ENCODE measurements around the gene CDH23. TPM values are rescaled to one million over a fixed set of nuclear protein-coding genes. Genes with fewer than 3 reads are reported as not detected.
A peak's percentile ranks its signal among the peaks of the same experiment; 100 is the strongest.

Gene CDH23
- total RNA-seq, 2 experiments from 2014 or later, result 4.6 to 5.2 TPM

DNA sequence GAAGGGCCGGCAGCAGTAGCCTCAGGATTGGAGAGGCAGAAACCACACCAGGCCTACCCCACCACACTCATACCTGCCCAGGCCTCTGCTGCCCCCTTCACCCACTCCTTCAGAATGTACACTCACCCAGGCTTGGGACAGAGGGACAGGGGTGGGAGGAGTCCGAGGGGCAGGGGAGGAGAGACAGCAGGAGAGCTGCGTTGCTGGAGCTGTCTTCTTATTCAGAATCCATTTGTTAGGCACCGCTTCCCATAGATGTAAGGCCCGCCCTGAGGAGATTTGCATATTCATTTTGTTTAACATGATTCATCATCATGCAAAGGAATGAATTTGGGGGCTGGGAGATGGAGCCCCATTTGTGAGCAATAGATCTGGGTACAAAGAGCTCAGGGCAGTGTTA, 156.7 kb downstream of the CDH23 start:
- no peaks in the 10 kb centered on the region for H3K4me1 ChIP-seq (ENCODE audit: insufficient read depth, low read length)
- TF ChIP-seq, protein P1, sequence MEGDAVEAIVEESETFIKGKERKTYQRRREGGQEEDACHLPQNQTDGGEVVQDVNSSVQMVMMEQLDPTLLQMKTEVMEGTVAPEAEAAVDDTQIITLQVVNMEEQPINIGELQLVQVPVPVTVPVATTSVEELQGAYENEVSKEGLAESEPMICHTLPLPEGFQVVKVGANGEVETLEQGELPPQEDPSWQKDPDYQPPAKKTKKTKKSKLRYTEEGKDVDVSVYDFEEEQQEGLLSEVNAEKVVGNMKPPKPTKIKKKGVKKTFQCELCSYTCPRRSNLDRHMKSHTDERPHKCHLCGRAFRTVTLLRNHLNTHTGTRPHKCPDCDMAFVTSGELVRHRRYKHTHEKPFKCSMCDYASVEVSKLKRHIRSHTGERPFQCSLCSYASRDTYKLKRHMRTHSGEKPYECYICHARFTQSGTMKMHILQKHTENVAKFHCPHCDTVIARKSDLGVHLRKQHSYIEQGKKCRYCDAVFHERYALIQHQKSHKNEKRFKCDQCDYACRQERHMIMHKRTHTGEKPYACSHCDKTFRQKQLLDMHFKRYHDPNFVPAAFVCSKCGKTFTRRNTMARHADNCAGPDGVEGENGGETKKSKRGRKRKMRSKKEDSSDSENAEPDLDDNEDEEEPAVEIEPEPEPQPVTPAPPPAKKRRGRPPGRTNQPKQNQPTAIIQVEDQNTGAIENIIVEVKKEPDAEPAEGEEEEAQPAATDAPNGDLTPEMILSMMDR (IDR thresholded peaks at IDR 0.05), result no peak
- H3K9me3 Mint-ChIP-seq, result no peaks in the 10 kb centered on the region
- intact Hi-C loops (cut with DNase I, micrococcal nuclease), result no loop called here
- no peaks in the 10 kb centered on the region for H3K36me3 Mint-ChIP-seq (ENCODE audit: low read depth)
- no peak overlapping the region for H3K27ac Mint-ChIP-seq
- H3K27ac ChIP-seq (ENCODE audit: low read depth in 1 of 2, low read length in 2 of 2), result no peak overlapping the region
- no peak overlapping the region for H3K4me3 Mint-ChIP-seq
- no peaks in the 10 kb centered on the region for H3K36me3 ChIP-seq (ENCODE audit: insufficient read depth, low read length)
- POLR2A ChIA-PET, result no interaction called here
- CTCF ChIA-PET, result no interaction called here
- no peak overlapping the region for H3K4me3 ChIP-seq (ENCODE audit: low read length)
- H3K27me3 Mint-ChIP-seq, result peaks cover 6% of the 10 kb centered on the region
- H3K9me3 ChIP-seq (ENCODE audit: control insufficient read depth in 1 of 2, insufficient read depth in 1 of 2, low read length in 2 of 2), result no peaks in the 10 kb centered on the region
- no peaks in the 10 kb centered on the region for H3K4me1 Mint-ChIP-seq (ENCODE audit: low read depth)
- H3K27me3 ChIP-seq (ENCODE audit: control insufficient read depth in 1 of 2, insufficient read depth in 2 of 2, low read length in 2 of 2), result peaks cover under 1 to 2% of the 10 kb centered on the region in 2 experiments
- DNase-seq (no peak), ATAC-seq (ENCODE audit: poor library complexity) (no peak)

DNA sequence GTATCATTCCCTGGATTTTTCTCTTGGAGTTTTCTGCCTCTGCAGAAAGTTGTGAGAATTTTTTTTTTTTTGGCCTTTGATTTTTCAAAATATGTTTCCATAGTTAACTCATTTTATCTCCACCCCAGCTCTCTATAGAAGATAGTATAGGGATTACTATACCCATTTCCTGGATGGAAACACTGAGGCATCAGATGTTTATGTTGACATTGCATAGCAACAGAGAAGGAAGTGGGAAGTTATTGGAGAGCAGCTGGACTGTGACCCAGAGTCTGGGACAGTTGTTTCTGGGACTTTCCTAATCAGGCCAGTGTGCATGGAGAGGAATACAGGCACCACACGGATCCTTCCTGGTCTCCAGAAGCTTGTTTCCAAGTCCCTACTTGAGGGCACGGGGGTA, 158.0 kb downstream of the CDH23 start:
- no peaks in the 10 kb centered on the region for H3K9me3 ChIP-seq (ENCODE audit: control insufficient read depth in 1 of 2, insufficient read depth in 1 of 2, low read length in 2 of 2)
- H3K9me3 Mint-ChIP-seq, result no peaks in the 10 kb centered on the region
- ATAC-seq (ENCODE audit: poor library complexity) (no peak), DNase-seq (no peak)
- H3K27ac ChIP-seq (ENCODE audit: low read depth in 1 of 2, low read length in 2 of 2), result no peak overlapping the region
- TF ChIP-seq, protein P1 (IDR thresholded peaks at IDR 0.05), result no peak
- H3K27ac Mint-ChIP-seq, result no peak overlapping the region
- H3K4me3 ChIP-seq (ENCODE audit: low read length), result no peak overlapping the region
- no peaks in the 10 kb centered on the region for H3K36me3 Mint-ChIP-seq (ENCODE audit: low read depth)
- H3K4me1 ChIP-seq (ENCODE audit: insufficient read depth, low read length), result no peaks in the 10 kb centered on the region
- no peak overlapping the region for H3K4me3 Mint-ChIP-seq
- intact Hi-C loops (cut with DNase I, micrococcal nuclease), result no loop called here
- peaks cover 6% of the 10 kb centered on the region for H3K27me3 Mint-ChIP-seq
- no peaks in the 10 kb centered on the region for H3K4me1 Mint-ChIP-seq (ENCODE audit: low read depth)
- H3K36me3 ChIP-seq (ENCODE audit: insufficient read depth, low read length), result no peaks in the 10 kb centered on the region
- ChIA-PET CTCF (no interaction called here), POLR2A (no interaction called here)
- H3K27me3 ChIP-seq (ENCODE audit: control insufficient read depth in 1 of 2, insufficient read depth in 2 of 2, low read length in 2 of 2), result peaks cover 4 to 5% of the 10 kb centered on the region in 2 experiments

DNA sequence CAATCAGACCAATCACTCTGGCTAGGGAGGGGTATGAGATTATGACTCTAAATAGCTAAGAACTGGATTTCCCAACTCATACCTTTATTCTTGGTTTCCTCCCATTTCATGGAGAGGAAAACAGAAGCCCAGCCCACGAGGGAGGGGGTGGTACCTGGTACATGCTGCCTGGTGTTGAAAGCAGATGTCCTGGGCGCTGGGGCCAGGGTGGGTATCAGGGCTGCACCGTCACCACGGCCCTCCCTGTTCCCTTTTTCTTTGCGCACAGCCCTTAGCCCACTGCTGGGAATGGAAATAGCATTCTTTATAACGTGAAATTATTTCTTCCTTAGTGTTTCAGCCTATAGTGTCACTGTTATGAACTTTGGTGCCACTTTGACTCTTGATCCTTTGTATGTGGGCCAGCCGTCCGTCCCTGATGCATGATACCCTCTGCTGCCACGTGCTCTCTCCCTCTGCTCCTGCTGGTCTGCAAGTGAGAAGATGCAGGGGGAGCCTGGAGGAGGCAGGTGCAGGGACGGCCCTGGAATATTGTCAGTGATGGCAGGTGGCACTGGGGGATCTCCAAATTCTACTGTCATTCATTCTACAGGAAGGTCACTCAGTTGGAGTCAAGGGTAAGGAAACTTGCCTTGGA, 158.5 kb downstream of the CDH23 start:
- CTCF ChIA-PET, result interaction anchor here (2.2 kb wide), 1 partner anchor 15 kb away, joined by 5 read pairs; no protein-coding TSS in a partner anchor

More for the DNA sequence above, 158.5 kb downstream of the CDH23 start:
- no peaks in the 10 kb centered on the region for H3K36me3 Mint-ChIP-seq (ENCODE audit: low read depth)
- no peak overlapping the region for H3K4me3 Mint-ChIP-seq
- peaks cover 10% of the 10 kb centered on the region for H3K27me3 Mint-ChIP-seq
- Histone ChIP-seq H3K4me1 (ENCODE audit: insufficient read depth, low read length) (no peaks in the 10 kb centered on the region), H3K9me3 (ENCODE audit: control insufficient read depth in 1 of 2, insufficient read depth in 1 of 2, low read length in 2 of 2) (no peaks in the 10 kb centered on the region), H3K4me3 (ENCODE audit: low read length) (no peak overlapping the region), H3K27me3 (ENCODE audit: control insufficient read depth in 1 of 2, insufficient read depth in 2 of 2, low read length in 2 of 2) (peaks cover 4 to 9% of the 10 kb centered on the region in 2 experiments), H3K36me3 (ENCODE audit: insufficient read depth, low read length) (no peaks in the 10 kb centered on the region), H3K27ac (ENCODE audit: low read depth in 1 of 2, low read length in 2 of 2) (no peak overlapping the region)
- peak in 1 of 14 experiments; percentile 2 for DNase-seq
- intact Hi-C loops (cut with DNase I, micrococcal nuclease), result no loop called here
- no peaks in the 10 kb centered on the region for H3K4me1 Mint-ChIP-seq (ENCODE audit: low read depth)
- POLR2A ChIA-PET, result no interaction called here
- TF ChIP-seq, protein P1 (IDR thresholded peaks at IDR 0.05), result no peak
- H3K27ac Mint-ChIP-seq, result no peak overlapping the region
- ATAC-seq (ENCODE audit: poor library complexity), result no peak
- no peaks in the 10 kb centered on the region for H3K9me3 Mint-ChIP-seq
